Muscle layer of duodenum (tissue), 2 donors: ENCODE results near the gene FAM234A.
"Not testable (repeated sequence)": the region's sequence is repeated elsewhere in the genome, so short reads cannot be mapped to it uniquely, and the experiment has no call there.

Source experiments
- H3K27ac ChIP-seq: one replicate; pipeline ENCODE4 v1.7.0; 2013; ENCODE audit warnings: mild to moderate bottlenecking, low read length
- H3K27me3 ChIP-seq: one replicate; pipeline ENCODE4 v1.7.0; 2013; ENCODE audit warnings: low read depth, mild to moderate bottlenecking, control low read depth, low read length
- H3K36me3 ChIP-seq, 2 donors: one replicate each; pipeline ENCODE4 v1.7.0; 2013; ENCODE audit warnings: low read length in 2 of 2, control low read depth in 1 of 2, mild to moderate bottlenecking in 1 of 2; ENCODE audit not compliant: insufficient read depth in 2 of 2, control insufficient read depth in 1 of 2
- H3K4me1 ChIP-seq, 2 donors: one replicate each; pipeline ENCODE4 v1.7.0; 2013; ENCODE audit warnings: low read length in 2 of 2, mild to moderate bottlenecking in 2 of 2, control low read depth in 1 of 2, moderate library complexity in 1 of 2; ENCODE audit not compliant: insufficient read depth in 2 of 2, control insufficient read depth in 1 of 2
- H3K4me3 ChIP-seq, 2 donors: one replicate each; pipeline ENCODE4 v1.7.0; 2013; ENCODE audit warnings: low read length in 2 of 2, low read depth in 1 of 2, mild to moderate bottlenecking in 1 of 2
- H3K9me3 ChIP-seq, 2 donors: one replicate each; pipeline ENCODE4 v1.7.0; 2013; ENCODE audit warnings: low read length in 2 of 2, control low read depth in 1 of 2, mild to moderate bottlenecking in 1 of 2; ENCODE audit not compliant: control insufficient read depth in 1 of 2
- donor health status: healthy.

Gene FAM234A

DNA sequence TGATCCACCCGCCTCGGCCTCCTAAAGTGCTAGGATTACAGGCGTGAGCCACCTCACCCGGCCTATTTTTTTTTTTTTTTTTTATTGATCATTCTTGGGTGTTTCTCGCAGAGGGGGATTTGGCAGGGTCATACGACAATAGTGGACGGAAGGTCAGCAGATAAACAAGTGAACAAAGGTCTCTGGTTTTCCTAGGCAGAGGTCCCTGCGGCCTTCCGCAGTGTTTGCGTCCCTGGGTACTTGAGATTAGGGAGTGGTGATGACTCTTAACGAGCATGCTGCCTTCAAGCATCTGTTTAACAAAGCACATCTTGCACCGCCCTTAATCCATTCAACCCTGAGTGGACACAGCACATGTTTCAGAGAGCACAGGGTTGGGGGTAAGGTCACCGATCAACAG is 23.5 kb downstream of the FAM234A start:
- H3K27ac ChIP-seq, H3K27me3 ChIP-seq, H3K4me1 ChIP-seq, H3K9me3 ChIP-seq, H3K4me3 ChIP-seq: not testable (repeated sequence)
- peaks cover 10 to 73% of the 10 kb centered on the region in 2 donors for H3K36me3 ChIP-seq

DNA sequence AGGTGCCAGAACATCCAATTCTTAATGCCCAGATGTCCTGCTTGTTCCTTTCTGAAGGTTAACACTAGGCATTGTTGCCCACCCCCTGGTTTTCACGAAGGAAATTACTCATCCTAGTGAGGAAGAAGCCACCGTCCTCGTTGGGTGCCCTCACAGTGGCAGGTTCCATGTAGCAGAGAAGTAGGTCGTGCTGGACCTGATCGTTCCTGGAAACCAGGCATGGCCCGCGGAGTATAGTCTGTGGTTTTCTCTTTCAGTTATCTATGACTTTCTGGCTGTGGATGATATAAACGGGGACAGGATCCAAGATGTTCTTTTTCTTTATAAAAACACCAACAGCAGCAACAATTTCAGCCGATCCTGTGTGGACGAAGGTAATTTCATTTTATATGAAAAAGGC is 24.6 kb downstream of the FAM234A start:
- Histone ChIP-seq H3K36me3 (peaks cover 10 to 79% of the 10 kb centered on the region in 2 donors), H3K27me3 (no peaks in the 10 kb centered on the region), H3K27ac (no peak overlapping the region), H3K4me1 (no peaks in the 10 kb centered on the region), H3K9me3 (no peaks in the 10 kb centered on the region), H3K4me3 (no peak overlapping the region)

DNA sequence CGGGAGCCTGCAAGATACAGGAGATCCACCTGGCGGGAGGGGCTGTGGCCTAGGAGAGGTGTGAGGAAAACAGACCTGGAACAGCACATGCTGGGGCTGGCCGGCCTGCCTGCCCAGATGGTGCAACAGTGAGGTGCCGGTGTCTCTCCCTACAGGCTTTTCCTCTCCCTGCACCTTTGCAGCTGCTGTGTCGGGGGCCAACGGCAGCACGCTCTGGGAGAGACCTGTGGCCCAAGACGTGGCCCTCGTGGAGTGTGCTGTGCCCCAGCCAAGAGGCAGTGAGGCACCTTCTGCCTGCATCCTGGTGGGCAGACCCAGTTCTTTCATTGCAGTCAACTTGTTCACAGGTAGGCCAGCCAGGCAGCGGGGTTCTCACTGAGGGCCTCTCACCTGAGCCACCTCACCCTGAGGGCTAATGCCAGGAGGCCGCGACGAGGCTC is 25.2 kb downstream of the FAM234A start:
- Histone ChIP-seq H3K9me3 (no peaks in the 10 kb centered on the region), H3K36me3 (peaks cover 10 to 80% of the 10 kb centered on the region in 2 donors), H3K4me3 (no peak overlapping the region), H3K4me1 (no peaks in the 10 kb centered on the region), H3K27ac (no peak overlapping the region), H3K27me3 (no peaks in the 10 kb centered on the region)

DNA sequence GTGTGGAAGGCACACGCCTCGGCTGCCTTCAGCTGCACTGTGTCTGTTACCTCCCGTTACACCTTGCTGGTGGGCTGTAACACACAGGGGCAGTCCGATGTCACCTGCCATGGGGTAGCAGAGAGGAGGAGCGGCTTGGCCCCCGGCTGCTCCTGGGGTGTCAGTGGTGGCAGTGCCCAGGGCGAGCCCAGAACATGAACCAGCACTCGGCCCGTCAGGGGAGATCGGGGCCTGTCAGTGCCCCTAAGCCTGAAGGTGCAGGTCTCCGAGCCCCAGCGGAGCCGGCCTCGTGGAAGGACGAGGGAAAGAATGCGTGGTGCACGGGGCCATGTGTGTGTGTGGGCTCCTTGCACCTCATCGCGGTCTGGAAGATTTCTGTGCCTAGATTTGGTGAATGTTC is 25.7 kb downstream of the FAM234A start:
- H3K36me3 ChIP-seq = peaks cover 10 to 81% of the 10 kb centered on the region in 2 donors

DNA sequence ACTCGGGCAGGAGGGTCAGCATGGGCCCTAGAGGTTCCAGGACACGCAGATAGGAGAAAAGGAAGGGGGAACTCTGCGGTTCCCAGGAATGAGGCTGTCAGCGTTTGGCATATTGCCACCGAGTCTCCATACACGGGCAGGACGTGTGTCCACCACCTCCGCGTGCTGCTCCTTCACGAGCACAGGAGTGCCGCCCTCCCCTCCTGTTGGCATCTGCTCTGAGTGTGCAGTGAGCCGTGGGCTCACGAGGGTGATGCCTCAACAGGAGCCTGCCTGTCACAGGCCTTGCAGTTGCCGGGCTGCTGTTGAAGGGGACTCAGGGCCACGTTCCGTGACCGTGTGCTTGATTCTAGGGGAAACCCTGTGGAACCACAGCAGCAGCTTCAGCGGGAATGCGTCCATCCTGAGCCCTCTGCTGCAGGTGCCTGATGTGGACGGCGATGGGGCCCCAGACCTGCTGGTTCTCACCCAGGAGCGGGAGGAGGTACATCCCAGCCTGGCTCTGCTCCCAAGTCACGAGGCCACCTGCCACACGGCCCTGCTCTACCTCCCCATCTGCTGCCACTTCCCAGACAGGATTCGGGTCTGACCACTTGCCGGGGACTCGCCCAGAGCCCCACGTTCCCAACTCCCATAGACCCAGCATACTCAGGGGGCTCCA is 26.5 kb downstream of the FAM234A start:
- no peak overlapping the region for H3K27ac ChIP-seq
- no peaks in the 10 kb centered on the region for H3K27me3 ChIP-seq
- no peak overlapping the region for H3K4me3 ChIP-seq
- H3K9me3 ChIP-seq = no peaks in the 10 kb centered on the region
- H3K36me3 ChIP-seq = peaks cover 5 to 74% of the 10 kb centered on the region in 2 donors
- no peaks in the 10 kb centered on the region for H3K4me1 ChIP-seq

More for the DNA sequence above, 25.7 kb downstream of the FAM234A start:
- no peak overlapping the region for H3K27ac ChIP-seq
- no peaks in the 10 kb centered on the region for H3K27me3 ChIP-seq
- H3K4me3 ChIP-seq = no peak overlapping the region
- no peaks in the 10 kb centered on the region for H3K9me3 ChIP-seq
- no peaks in the 10 kb centered on the region for H3K4me1 ChIP-seq

DNA sequence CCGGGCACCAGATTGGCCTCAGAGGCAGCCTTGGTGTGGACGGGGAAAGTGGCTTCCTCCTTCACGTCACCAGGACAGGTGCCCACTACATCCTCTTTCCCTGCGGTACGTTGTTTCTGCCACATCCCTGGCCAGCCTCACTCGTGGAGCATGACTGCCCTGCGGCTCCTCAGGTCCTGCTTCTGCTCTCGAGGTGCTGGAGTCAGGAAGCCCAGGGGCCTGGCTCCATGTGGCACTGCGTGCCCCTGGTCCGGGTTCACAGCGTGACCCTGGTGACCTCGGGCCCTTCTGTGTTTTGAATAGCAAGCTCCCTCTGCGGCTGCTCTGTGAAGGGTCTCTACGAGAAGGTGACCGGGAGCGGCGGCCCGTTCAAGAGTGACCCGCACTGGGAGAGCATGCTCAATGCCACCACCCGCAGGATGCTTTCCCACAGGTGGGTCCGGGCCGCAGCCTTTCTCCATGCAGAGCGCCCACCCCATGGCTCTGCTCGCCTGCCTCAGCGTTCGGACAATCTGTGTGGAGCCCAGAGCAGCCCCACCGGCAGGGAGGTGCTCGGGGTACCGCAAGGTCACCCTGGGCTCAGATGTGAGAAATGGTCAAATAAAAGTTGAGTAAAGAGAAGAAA is 27.6 kb downstream of the FAM234A start:
- H3K9me3 ChIP-seq = no peaks in the 10 kb centered on the region
- H3K36me3 ChIP-seq = peaks cover 4 to 67% of the 10 kb centered on the region in 2 donors

DNA sequence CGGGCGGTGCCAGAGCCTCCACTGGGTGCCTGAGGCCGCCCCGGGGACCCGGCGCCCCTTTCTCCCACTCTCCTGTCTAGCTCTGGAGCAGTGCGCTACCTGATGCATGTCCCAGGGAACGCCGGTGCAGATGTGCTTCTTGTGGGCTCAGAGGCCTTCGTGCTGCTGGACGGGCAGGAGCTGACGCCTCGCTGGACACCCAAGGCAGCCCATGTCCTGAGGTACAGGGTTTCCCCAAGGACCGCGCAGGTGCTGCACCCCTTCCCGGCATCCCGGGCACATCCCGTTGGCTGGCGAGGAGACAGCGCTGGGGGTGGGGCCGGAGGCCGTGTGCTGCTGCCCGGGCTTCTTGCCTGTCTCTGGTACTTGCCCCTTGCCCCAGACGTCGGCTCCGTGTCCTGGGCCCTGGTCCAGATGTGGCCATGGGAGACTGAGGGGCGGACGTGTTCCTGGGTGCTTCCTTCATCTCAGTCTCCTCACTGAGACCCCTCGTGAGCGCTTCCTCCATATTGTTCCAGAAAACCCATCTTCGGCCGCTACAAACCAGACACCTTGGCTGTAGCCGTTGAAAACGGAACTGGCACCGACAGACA is 28.7 kb downstream of the FAM234A start:
- no peaks in the 10 kb centered on the region for H3K9me3 ChIP-seq
- H3K36me3 ChIP-seq = peaks cover 4 to 63% of the 10 kb centered on the region in 2 donors
- no peaks in the 10 kb centered on the region for H3K27me3 ChIP-seq
- no peak overlapping the region for H3K27ac ChIP-seq
- H3K4me1 ChIP-seq = no peaks in the 10 kb centered on the region
- H3K4me3 ChIP-seq = no peak overlapping the region

More for the DNA sequence above, 27.6 kb downstream of the FAM234A start:
- Histone ChIP-seq H3K4me3 (no peak overlapping the region), H3K4me1 (no peaks in the 10 kb centered on the region), H3K27ac (no peak overlapping the region), H3K27me3 (no peaks in the 10 kb centered on the region)

DNA sequence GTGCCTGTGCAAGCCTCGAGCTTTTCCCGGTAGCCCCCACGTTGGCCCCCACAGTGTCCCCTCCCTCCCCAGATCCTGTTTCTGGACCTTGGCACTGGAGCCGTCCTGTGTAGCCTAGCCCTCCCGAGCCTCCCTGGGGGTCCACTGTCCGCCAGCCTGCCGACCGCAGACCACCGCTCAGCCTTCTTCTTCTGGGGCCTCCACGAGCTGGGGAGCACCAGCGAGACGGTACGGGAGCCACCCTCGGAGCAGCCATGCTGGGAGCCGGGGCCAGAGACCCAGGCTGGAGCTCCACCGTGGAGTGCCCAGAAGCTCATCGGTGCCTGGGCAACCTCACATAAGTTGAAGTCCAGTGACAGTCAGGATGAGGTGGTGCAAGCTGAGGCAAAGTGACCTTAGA is 29.3 kb downstream of the FAM234A start:
- Histone ChIP-seq H3K27ac (no peak overlapping the region), H3K9me3 (no peaks in the 10 kb centered on the region), H3K4me3 (no peak overlapping the region), H3K36me3 (peaks cover 4 to 60% of the 10 kb centered on the region in 2 donors), H3K27me3 (no peaks in the 10 kb centered on the region), H3K4me1 (no peaks in the 10 kb centered on the region)

DNA sequence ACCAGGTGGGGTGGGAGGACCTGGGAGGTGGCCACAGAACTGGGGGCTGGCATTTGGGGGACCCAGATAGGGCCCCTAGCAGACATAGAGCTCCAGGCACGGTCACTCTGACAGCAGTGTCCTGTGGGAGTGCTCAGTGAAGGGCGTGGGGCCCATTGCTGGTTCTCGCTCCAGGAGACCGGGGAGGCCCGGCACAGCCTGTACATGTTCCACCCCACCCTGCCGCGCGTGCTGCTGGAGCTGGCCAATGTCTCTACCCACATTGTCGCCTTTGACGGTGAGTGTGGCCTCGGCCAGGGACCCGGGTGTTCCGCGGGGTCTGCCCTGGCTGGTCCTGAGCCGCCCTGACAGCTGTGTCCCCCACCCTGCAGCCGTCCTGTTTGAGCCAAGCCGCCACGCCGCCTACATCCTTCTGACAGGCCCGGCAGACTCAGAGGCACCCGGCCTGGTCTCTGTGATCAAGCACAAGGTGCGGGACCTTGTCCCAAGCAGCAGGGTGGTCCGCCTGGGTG is 29.9 kb downstream of the FAM234A start:
- Histone ChIP-seq H3K27me3 (no peaks in the 10 kb centered on the region), H3K4me1 (no peaks in the 10 kb centered on the region), H3K4me3 (no peak overlapping the region), H3K9me3 (no peaks in the 10 kb centered on the region), H3K36me3 (peaks cover 2 to 55% of the 10 kb centered on the region in 2 donors), H3K27ac (no peak overlapping the region)

DNA sequence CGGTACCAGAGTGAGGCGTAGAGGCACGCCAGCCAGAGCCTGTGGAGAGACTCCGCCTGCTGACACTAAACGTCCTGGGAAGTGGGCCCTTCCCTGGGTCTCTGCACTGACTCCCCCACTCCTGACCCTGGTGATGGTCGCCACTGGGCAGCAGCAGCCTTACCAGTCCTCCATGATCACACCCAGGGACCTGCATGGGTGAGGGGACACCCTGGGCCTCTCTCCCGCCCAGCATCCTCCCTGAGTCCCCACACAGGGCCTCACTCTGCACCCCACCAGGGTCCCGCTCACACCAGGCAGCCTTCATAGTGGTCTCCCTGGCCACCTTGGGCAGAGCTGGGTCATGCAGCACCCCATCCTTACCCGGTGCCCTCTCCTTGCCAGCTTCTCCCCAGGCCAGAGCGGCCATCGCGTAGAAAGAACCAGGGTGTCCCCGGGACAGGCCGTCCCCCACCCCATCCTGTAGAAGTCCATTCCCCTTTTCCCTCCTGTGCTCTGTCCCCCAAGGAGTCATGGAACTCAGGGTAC is 30.4 kb downstream of the FAM234A start:
- no peak overlapping the region for H3K4me3 ChIP-seq
- H3K4me1 ChIP-seq = no peaks in the 10 kb centered on the region
- peaks cover 0 to 49% of the 10 kb centered on the region in 2 donors for H3K36me3 ChIP-seq
- H3K9me3 ChIP-seq = no peaks in the 10 kb centered on the region
- H3K27me3 ChIP-seq = no peaks in the 10 kb centered on the region
- no peak overlapping the region for H3K27ac ChIP-seq

DNA sequence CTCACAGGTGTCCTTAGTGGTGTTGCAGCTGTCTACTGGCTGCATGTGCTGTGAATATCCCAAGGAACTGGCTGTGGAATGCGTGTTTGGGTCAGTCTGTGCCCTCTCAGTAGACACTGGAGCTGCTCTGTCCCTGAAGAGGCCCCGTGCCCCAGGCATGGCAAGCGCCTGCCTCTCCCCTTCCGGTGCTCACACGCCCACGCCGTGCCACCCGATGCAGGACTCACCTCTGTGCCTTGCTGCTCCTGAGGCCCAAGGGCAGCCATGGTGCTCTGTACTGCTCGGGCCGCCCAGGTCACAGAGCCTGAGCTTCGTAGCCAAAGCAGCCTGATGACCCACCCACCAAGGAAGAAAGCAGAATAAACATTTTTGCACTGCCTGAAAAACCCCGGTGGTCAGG is 31.1 kb downstream of the FAM234A start:
- peaks cover 0 to 43% of the 10 kb centered on the region in 2 donors for H3K36me3 ChIP-seq
- H3K27ac ChIP-seq = no peak overlapping the region
- no peaks in the 10 kb centered on the region for H3K27me3 ChIP-seq
- no peaks in the 10 kb centered on the region for H3K9me3 ChIP-seq
- no peak overlapping the region for H3K4me3 ChIP-seq
- no peaks in the 10 kb centered on the region for H3K4me1 ChIP-seq
